Measurements from ENCODE around the gene NOSIP.

GRCh38 chr19:49593233-49594113, 13.1 kb upstream of the NOSIP start:
- TF ChIP-seq CTCF (conservative IDR thresholded peaks at IDR 0.05), result no peak
- TF ChIP-seq ZFX (IDR thresholded peaks at IDR 0.05), result no peak

Measured in C4-2B (cell line).